ENCODE data around the gene EHF. TPM values are rescaled to one million over a fixed set of nuclear protein-coding genes. Genes with fewer than 3 reads are reported as not detected.

EHF gene
- total and polyA plus RNA-seq, 2 of the 13 experiments (the other 11 are each of a cell fraction or from before 2014, with no cell fraction given), result 0.04 to 0.46 TPM

GRCh38 chr11:34647131-34647530, 26.2 kb downstream of the EHF start:
- DNase-seq (ENCODE audit: low spot score), result no peak
- 97% methylated on average over 2 of the region's 2 CpGs for WGBS (ENCODE audit: low lambda C conversion rate)
- Histone ChIP-seq H3K79me2 (ENCODE audit: insufficient read depth, low read length) (no peaks in the 10 kb centered on the region), H2AFZ (ENCODE audit: low read length) (no peak overlapping the region), H3K27me3 (ENCODE audit: control insufficient read depth in 1 of 2, insufficient read depth in 2 of 2, low read length in 2 of 2) (no peaks in the 10 kb centered on the region), H3K9ac (ENCODE audit: insufficient read depth, low read depth, low read length) (no peak overlapping the region), H4K20me1 (ENCODE audit: insufficient read depth, low read length) (no peaks in the 10 kb centered on the region), H3K4me2 (ENCODE audit: low read depth, low read length) (no peak overlapping the region), H3K27ac (ENCODE audit: extremely low read length, insufficient read depth, low read length) (no peak overlapping the region), H3K4me1 (ENCODE audit: insufficient read depth, low read length) (peaks cover 50% of the 10 kb centered on the region), H3K36me3 (replicated peaks in 1 of 2; ENCODE audit: control insufficient read depth in 1 of 2, insufficient read depth in 2 of 2, low read length in 2 of 2) (no peaks in the 10 kb centered on the region), H3K4me3 (replicated peaks in 1 of 3; ENCODE audit: insufficient read depth in 1 of 3, low read depth in 2 of 3, low read length in 3 of 3) (no peak overlapping the region), H3K9me3 (ENCODE audit: low read length) (no peaks in the 10 kb centered on the region)
- in situ Hi-C loops (cut with HindIII; ENCODE audit: extremely low pct_ligation_motif_present, low pct_unique_long_range_greater_than_20kb) (no loop called here), intact Hi-C loops (cut with micrococcal nuclease; ENCODE audit: unreplicated experiment) (no loop called here)
- POLR2A ChIA-PET, result interaction anchor here (1.4 kb wide), 1 partner anchor 47 kb away, joined by 5 read pairs; no protein-coding TSS in a partner anchor
- FAIRE-seq, result no peak
- no peak for ATAC-seq
- CTCF ChIA-PET (ENCODE audit: low intra/inter-chr PET ratio, low total read pairs), result no interaction called here
- BruUV-seq (replicated peaks), result no TSS peak
- TF ChIP-seq ZNF646 (CRISPR knock-in tag; IDR thresholded peaks at IDR 0.05), result no peak
- no peak for TF ChIP-seq MEF2D (CRISPR knock-in tag; IDR thresholded peaks at IDR 0.05)
- TF ChIP-seq MZF1 (CRISPR knock-in tag; IDR thresholded peaks at IDR 0.05; ENCODE audit: borderline replicate concordance), result no peak
- TF ChIP-seq DR1 (CRISPR knock-in tag; IDR thresholded peaks at IDR 0.05), result no peak
- TF ChIP-seq DMTF1 (CRISPR knock-in tag; IDR thresholded peaks at IDR 0.05), result no peak
- no peak for TF ChIP-seq MBNL3 (CRISPR knock-in tag; conservative IDR thresholded peaks at IDR 0.05)
- no peak for TF ChIP-seq ZNF562 (CRISPR knock-in tag; IDR thresholded peaks at IDR 0.05; ENCODE audit: borderline replicate concordance)
- TF ChIP-seq USF2 (IDR thresholded peaks at IDR 0.05; ENCODE audit: low read depth, low read length), result no peak
- TF ChIP-seq USF2 (CRISPR knock-in tag; IDR thresholded peaks at IDR 0.05; ENCODE audit: borderline replicate concordance), result no peak
- TF ChIP-seq UBTF (CRISPR knock-in tag; IDR thresholded peaks at IDR 0.05), result no peak
- TF ChIP-seq SUZ12 (IDR thresholded peaks at IDR 0.05; ENCODE audit: low read depth, low read length), result no peak
- TF ChIP-seq ZNF629 (CRISPR knock-in tag; conservative IDR thresholded peaks at IDR 0.05), result no peak

All from HepG2 (cell line).